Testis (tissue), 3 donors: Measurements from ENCODE around the gene PSTK. TPM values are rescaled to one million over a fixed set of nuclear protein-coding genes. Genes with fewer than 3 reads are reported as not detected.

Experiments
- DNase-seq: peaks from one replicate; pipeline ENCODE4 v3.0.0-alpha.2; 2019
- H3K27ac ChIP-seq, 2 donors: fragments of 200-600 bp; sonication (generic); one replicate each; pipeline ENCODE4 v1.5.1; 2019
- H3K27me3 ChIP-seq: fragments of 200-600 bp; sonication (generic); one replicate; pipeline ENCODE4 v1.5.1; 2019
- H3K36me3 ChIP-seq: fragments of 200-600 bp; sonication (generic); one replicate; pipeline ENCODE4 v1.5.1; 2017; ENCODE audit warnings: low read depth; ENCODE audit errors: missing control alignments
- H3K4me1 ChIP-seq: fragments of 200-600 bp; sonication (generic); one replicate; pipeline ENCODE4 v1.5.1; 2019
- H3K4me3 ChIP-seq, 2 donors: fragments of 200-600 bp; sonication (generic); one replicate each; pipeline ENCODE4 v1.5.1; 2017 to 2019
- H3K9me3 ChIP-seq: fragments of 200-600 bp; sonication (generic); one replicate; pipeline ENCODE4 v1.5.1; 2017
- POLR2A ChIP-seq: fragments of 450-650 bp; IDR thresholded peaks from one replicate; pipeline ENCODE4 v1.6.1; 2017; ENCODE audit warnings: antibody characterized with exemption, mild to moderate bottlenecking, moderate library complexity
- WGBS, 2 donors: methylation state at CpG; one replicate each; pipeline ENCODE4 v1.1.5; 2018; 5-methylcytosine and 5-hydroxymethylcytosine counted together
- intact Hi-C: fragments of 100-400 bp; cut with DNase I; formaldehyde crosslinking; loops from one replicate; pipeline ENCODE4 v1.15.1; 2023; ENCODE audit warnings: low total_unique reads
- polyA plus RNA-seq: library from polyadenylated mRNA; stranded (reverse); fragments of 350-450 nt; fragmentation: Illumina TruSeq; extraction: RNeasy Lipid Tissue Mini Kit (QIAGEN cat#74804); gene quantifications from one replicate; pipeline ENCODE4 v1.2.3, GENCODE V29; 2014; ENCODE audit warnings: low read depth, low replicate concordance; ENCODE audit not compliant: insufficient read depth
- total RNA-seq, 2 donors: library from RNA; depleted of rRNA; stranded (reverse); fragments of >200 nt; gene quantifications; one replicate each; pipeline ENCODE4 v1.2.3, GENCODE V29; 2016
- TF ChIP-seq, protein P1 (sequence below), 3 experiments: fragments of 450-650 bp in 2 of 3; fragments of 200-600 bp in 1 of 3; sonication (generic) in 1 of 3; IDR thresholded peaks; one replicate each; pipeline ENCODE4 v1.5.1; 2016 to 2019; ENCODE audit warnings: antibody characterized with exemption in 3 of 3, mild to moderate bottlenecking in 2 of 3, moderate library complexity in 1 of 3

PSTK gene
- total and polyA plus RNA-seq, 3 donors from 2014 or later = 12.1 to 19.1 (median 15.7) TPM

- TF ChIP-seq, protein P1, sequence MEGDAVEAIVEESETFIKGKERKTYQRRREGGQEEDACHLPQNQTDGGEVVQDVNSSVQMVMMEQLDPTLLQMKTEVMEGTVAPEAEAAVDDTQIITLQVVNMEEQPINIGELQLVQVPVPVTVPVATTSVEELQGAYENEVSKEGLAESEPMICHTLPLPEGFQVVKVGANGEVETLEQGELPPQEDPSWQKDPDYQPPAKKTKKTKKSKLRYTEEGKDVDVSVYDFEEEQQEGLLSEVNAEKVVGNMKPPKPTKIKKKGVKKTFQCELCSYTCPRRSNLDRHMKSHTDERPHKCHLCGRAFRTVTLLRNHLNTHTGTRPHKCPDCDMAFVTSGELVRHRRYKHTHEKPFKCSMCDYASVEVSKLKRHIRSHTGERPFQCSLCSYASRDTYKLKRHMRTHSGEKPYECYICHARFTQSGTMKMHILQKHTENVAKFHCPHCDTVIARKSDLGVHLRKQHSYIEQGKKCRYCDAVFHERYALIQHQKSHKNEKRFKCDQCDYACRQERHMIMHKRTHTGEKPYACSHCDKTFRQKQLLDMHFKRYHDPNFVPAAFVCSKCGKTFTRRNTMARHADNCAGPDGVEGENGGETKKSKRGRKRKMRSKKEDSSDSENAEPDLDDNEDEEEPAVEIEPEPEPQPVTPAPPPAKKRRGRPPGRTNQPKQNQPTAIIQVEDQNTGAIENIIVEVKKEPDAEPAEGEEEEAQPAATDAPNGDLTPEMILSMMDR (IDR thresholded peaks at IDR 0.05) = no peak
- Histone ChIP-seq H3K4me1 (no peaks in the 10 kb centered on the region), H3K36me3 (no peaks in the 10 kb centered on the region), H3K4me3 (no peak overlapping the region), H3K27ac (no peak overlapping the region), H3K9me3 (no peaks in the 10 kb centered on the region), H3K27me3 (no peaks in the 10 kb centered on the region)
- WGBS, 2 donors = 81 to 88% methylated on average over 3 of the region's 3 CpGs
- DNase-seq = no peak
- intact Hi-C loops = no loop called here
These were observed 41.3 kb downstream of the PSTK start for GRCh38 chr10:123021517-123021916.

DNA sequence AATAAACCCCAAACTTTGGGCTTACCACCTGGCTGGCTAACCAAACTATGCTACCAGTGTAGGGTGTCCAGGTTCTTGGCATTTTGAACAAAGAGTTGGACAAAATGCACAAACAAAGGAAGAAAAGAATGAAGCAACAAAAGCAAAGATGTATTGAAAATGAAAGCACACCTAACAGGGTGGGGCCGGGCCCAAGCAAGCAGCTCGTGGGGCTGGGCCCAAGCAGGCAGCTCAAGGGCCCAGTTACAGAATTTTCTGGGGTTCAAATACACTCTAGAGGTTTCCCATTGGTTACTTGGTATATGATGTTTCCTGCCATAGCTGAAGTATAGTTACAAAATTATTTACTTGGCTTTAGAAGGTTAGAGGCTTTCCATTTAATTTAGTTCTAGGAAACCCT lies 44.3 kb downstream of the PSTK start:
- Histone ChIP-seq H3K4me3 (no peak overlapping the region), H3K27ac (no peak overlapping the region), H3K4me1 (no peaks in the 10 kb centered on the region), H3K9me3 (no peaks in the 10 kb centered on the region), H3K36me3 (no peaks in the 10 kb centered on the region), H3K27me3 (no peaks in the 10 kb centered on the region)
- TF ChIP-seq, protein P1 (IDR thresholded peaks at IDR 0.05) = no peak
- TF ChIP-seq POLR2A = no peak
- 86 to 95% methylated on average over 2 of the region's 2 CpGs for WGBS, 2 donors
- no peak for DNase-seq
- intact Hi-C loops = no loop called here

GRCh38 chr10:123026302-123026701 lies 46.1 kb downstream of the PSTK start:
- Histone ChIP-seq H3K4me1 (no peaks in the 10 kb centered on the region), H3K36me3 (no peaks in the 10 kb centered on the region), H3K4me3 (no peak overlapping the region), H3K27ac (no peak overlapping the region), H3K9me3 (no peaks in the 10 kb centered on the region), H3K27me3 (no peaks in the 10 kb centered on the region)
- TF ChIP-seq, protein P1 (IDR thresholded peaks at IDR 0.05) = no peak
- no peak for TF ChIP-seq POLR2A
- no peak for DNase-seq
- WGBS, 2 donors = 50 to 58% methylated on average over 1 of the region's 1 CpG
- intact Hi-C loops = no loop called here

- Histone ChIP-seq H3K27me3 (no peaks in the 10 kb centered on the region), H3K4me1 (no peaks in the 10 kb centered on the region), H3K4me3 (no peak overlapping the region), H3K27ac (no peak overlapping the region), H3K9me3 (no peaks in the 10 kb centered on the region), H3K36me3 (no peaks in the 10 kb centered on the region)
- intact Hi-C loops = no loop called here
- DNase-seq = no peak
- no peak for TF ChIP-seq POLR2A
- TF ChIP-seq, protein P1 (IDR thresholded peaks at IDR 0.05) = no peak
These were observed 47.7 kb downstream of the PSTK start for GRCh38 chr10:123027861-123028260.

- WGBS, 2 donors = 83 to 84% methylated on average over 1 of the region's 1 CpG
- Histone ChIP-seq H3K4me1 (no peaks in the 10 kb centered on the region), H3K36me3 (no peaks in the 10 kb centered on the region), H3K4me3 (no peak overlapping the region), H3K27ac (no peak overlapping the region), H3K27me3 (no peaks in the 10 kb centered on the region), H3K9me3 (no peaks in the 10 kb centered on the region)
- intact Hi-C loops = no loop called here
- DNase-seq = no peak
- TF ChIP-seq POLR2A = no peak
These were observed 50.9 kb downstream of the PSTK start for GRCh38 chr10:123031124-123031523.
